Peyer's patch (tissue), 4 donors: Measurements from ENCODE around the gene PACSIN1.

ENCODE experiments used
- POLR2A ChIP-seq, 2 donors: fragments of 450-650 bp; IDR thresholded peaks; one replicate each; pipeline ENCODE4 v1.5.1; 2017; ENCODE audit warnings: antibody characterized with exemption in 2 of 2, mild to moderate bottlenecking in 2 of 2, moderate library complexity in 2 of 2
- TF ChIP-seq, protein P1 (sequence below), 6 experiments: fragments of 450-650 bp in 4 of 6; fragments of 200-600 bp in 2 of 6; sonication (generic) in 1 of 6; IDR thresholded peaks; one replicate each; pipeline ENCODE4 v1.5.1; 2017 to 2019; ENCODE audit warnings: antibody characterized with exemption in 6 of 6, mild to moderate bottlenecking in 3 of 6, moderate library complexity in 1 of 6

DNA sequence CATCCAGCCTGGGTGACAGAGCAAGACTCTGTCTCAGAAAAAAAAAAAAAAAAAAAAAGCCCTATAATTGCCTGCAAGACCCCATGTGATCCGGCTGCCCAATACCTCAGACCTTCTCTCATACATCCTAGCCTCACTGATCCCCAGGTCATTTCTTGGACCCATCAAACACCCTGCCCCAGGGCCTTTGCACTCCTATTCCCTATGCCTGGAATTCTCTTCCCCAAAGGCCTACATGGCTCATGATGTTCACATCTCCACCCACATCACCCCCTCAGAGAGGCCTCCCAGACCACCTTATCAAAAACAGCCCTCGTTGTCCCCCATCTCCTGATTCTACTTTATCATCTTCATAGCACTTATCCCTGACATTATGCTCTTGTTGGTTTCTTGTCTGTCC is 8.9 kb downstream of the PACSIN1 start:
- no peak for TF ChIP-seq POLR2A (IDR thresholded peaks at IDR 0.05)
- TF ChIP-seq, protein P1, sequence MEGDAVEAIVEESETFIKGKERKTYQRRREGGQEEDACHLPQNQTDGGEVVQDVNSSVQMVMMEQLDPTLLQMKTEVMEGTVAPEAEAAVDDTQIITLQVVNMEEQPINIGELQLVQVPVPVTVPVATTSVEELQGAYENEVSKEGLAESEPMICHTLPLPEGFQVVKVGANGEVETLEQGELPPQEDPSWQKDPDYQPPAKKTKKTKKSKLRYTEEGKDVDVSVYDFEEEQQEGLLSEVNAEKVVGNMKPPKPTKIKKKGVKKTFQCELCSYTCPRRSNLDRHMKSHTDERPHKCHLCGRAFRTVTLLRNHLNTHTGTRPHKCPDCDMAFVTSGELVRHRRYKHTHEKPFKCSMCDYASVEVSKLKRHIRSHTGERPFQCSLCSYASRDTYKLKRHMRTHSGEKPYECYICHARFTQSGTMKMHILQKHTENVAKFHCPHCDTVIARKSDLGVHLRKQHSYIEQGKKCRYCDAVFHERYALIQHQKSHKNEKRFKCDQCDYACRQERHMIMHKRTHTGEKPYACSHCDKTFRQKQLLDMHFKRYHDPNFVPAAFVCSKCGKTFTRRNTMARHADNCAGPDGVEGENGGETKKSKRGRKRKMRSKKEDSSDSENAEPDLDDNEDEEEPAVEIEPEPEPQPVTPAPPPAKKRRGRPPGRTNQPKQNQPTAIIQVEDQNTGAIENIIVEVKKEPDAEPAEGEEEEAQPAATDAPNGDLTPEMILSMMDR (IDR thresholded peaks at IDR 0.05) = no peak
